RWPE2 (cell line): ENCODE results near the gene PDE7B.

Experiments used
- ATAC-seq: fragments of 200-7000 bp; cut with Tn5 transposase; 3 replicates; pipeline ENCODE4 v1.9.1; 2021; ENCODE audit warnings: low read depth
- DNase-seq: peaks from one replicate; pipeline ENCODE4 v3.0.0-alpha.2; 2020; ENCODE audit warnings: low spot score
- H3K27ac ChIP-seq: fragments of 450-650 bp; 2 replicates; pipeline ENCODE4 v1.5.1; 2017; ENCODE audit warnings: mild to moderate bottlenecking; ENCODE audit not compliant: poor library complexity, severe bottlenecking
- H3K27me3 ChIP-seq: fragments of 250-450 bp; sonication (Bioruptor Pico); 2 replicates; pipeline ENCODE4 v1.5.1; 2021; ENCODE audit warnings: mild to moderate bottlenecking, moderate library complexity; ENCODE audit not compliant: insufficient read depth, poor library complexity, severe bottlenecking
- H3K36me3 ChIP-seq: fragments of 250-450 bp; sonication (Bioruptor Pico); 2 replicates; pipeline ENCODE4 v1.5.1; 2020; ENCODE audit warnings: low read depth, mild to moderate bottlenecking, moderate library complexity
- H3K4me1 ChIP-seq: fragments of 250-450 bp; sonication (Bioruptor Pico); 2 replicates; pipeline ENCODE4 v1.5.1; 2021; ENCODE audit warnings: mild to moderate bottlenecking, moderate library complexity; ENCODE audit not compliant: insufficient read depth, poor library complexity, severe bottlenecking
- H3K4me3 ChIP-seq: fragments of 250-450 bp; sonication (Bioruptor Pico); 2 replicates; pipeline ENCODE4 v1.5.1; 2021; ENCODE audit warnings: mild to moderate bottlenecking, moderate library complexity; ENCODE audit not compliant: severe bottlenecking
- H3K9me3 ChIP-seq: fragments of 250-450 bp; sonication (Bioruptor Pico); 2 replicates; pipeline ENCODE4 v1.5.1; 2021; ENCODE audit warnings: mild to moderate bottlenecking, moderate library complexity; ENCODE audit not compliant: severe bottlenecking
- CTCF ChIP-seq: fragments of 450-650 bp; IDR thresholded peaks from one replicate; pipeline ENCODE4 v1.5.1; 2017; ENCODE audit warnings: mild to moderate bottlenecking, moderate library complexity; ENCODE audit not compliant: poor library complexity, severe bottlenecking

The PDE7B gene

GRCh38 chr6:135992739-135993138 lies 141.2 kb downstream of the PDE7B start:
- H3K9me3 ChIP-seq, result no peaks in the 10 kb centered on the region
- no peaks in the 10 kb centered on the region for H3K36me3 ChIP-seq
- peaks cover 14% of the 10 kb centered on the region for H3K4me1 ChIP-seq
- H3K4me3 ChIP-seq, result no peak overlapping the region
- DNase-seq (no peak), ATAC-seq (no peak)
- H3K27ac ChIP-seq, result no peak overlapping the region
- H3K27me3 ChIP-seq, result no peaks in the 10 kb centered on the region
- TF ChIP-seq CTCF, result no peak

GRCh38 chr6:135993361-135993760 lies 141.9 kb downstream of the PDE7B start:
- no peak for DNase-seq
- H3K9me3 ChIP-seq, result no peaks in the 10 kb centered on the region
- no peak overlapping the region for H3K4me3 ChIP-seq
- H3K27ac ChIP-seq, result no peak overlapping the region
- H3K27me3 ChIP-seq, result no peaks in the 10 kb centered on the region
- H3K36me3 ChIP-seq, result no peaks in the 10 kb centered on the region
- TF ChIP-seq CTCF, result no peak
- no peak for ATAC-seq
- H3K4me1 ChIP-seq, result peaks cover 14% of the 10 kb centered on the region

- ATAC-seq (peak; percentile 87), DNase-seq (no peak)
- Histone ChIP-seq H3K36me3 (no peaks in the 10 kb centered on the region), H3K27ac (peak overlapping the region; percentile 15), H3K9me3 (no peaks in the 10 kb centered on the region), H3K4me3 (no peak overlapping the region), H3K27me3 (no peaks in the 10 kb centered on the region), H3K4me1 (peaks cover 14% of the 10 kb centered on the region)
- TF ChIP-seq CTCF, result no peak
Measured at GRCh38 chr6:135994857-135995544, 143.5 kb downstream of the PDE7B start.

- Histone ChIP-seq H3K4me3 (no peak overlapping the region), H3K36me3 (no peaks in the 10 kb centered on the region), H3K27ac (peak overlapping the region; percentile 15), H3K9me3 (no peaks in the 10 kb centered on the region), H3K4me1 (peaks cover 14% of the 10 kb centered on the region), H3K27me3 (no peaks in the 10 kb centered on the region)
- TF ChIP-seq CTCF, result no peak
- ATAC-seq (no peak; the same call in 2 of the 3 replicates), DNase-seq (no peak)
Measured at GRCh38 chr6:135995545-135995898, 144.0 kb downstream of the PDE7B start.

GRCh38 chr6:135996668-135997067 lies 145.2 kb downstream of the PDE7B start:
- H3K4me3 ChIP-seq, result no peak overlapping the region
- DNase-seq (no peak), ATAC-seq (no peak)
- no peaks in the 10 kb centered on the region for H3K36me3 ChIP-seq
- no peak for TF ChIP-seq CTCF
- H3K27ac ChIP-seq, result no peak overlapping the region
- no peaks in the 10 kb centered on the region for H3K27me3 ChIP-seq
- peaks cover 14% of the 10 kb centered on the region for H3K4me1 ChIP-seq
- no peaks in the 10 kb centered on the region for H3K9me3 ChIP-seq
